ENCODE results near the gene ATP8B3. TPM values are rescaled to one million over a fixed set of nuclear protein-coding genes. Genes with fewer than 3 reads are reported as not detected.

ATP8B3 gene
- total and polyA plus RNA-seq, 10 of the 15 experiments (the other 5 are each of a cell fraction or from before 2014, with no cell fraction given), result 0.13 to 1.7 (median 0.52) TPM

DNA sequence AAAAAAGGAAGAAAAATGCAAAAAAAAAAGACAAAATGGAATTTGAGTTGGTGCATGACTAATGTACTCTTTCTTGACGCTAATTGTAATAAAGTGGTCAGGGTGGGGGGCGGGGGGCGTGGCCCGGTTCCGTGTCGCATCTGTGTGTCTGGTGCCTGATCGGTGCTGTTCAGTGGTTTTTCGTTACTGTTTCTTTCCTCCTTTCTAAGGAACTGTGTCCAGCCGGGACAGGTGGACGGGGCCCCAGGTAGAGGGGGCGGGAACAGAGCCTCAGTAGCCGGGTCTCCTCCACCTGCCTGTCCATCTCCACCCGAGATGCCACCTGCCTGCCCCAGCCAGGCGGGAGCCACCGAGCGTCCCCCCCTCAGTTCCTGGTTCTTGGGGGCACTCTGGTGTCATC, 32.5 kb downstream of the ATP8B3 start (continued):
- TF ChIP-seq, protein P1, sequence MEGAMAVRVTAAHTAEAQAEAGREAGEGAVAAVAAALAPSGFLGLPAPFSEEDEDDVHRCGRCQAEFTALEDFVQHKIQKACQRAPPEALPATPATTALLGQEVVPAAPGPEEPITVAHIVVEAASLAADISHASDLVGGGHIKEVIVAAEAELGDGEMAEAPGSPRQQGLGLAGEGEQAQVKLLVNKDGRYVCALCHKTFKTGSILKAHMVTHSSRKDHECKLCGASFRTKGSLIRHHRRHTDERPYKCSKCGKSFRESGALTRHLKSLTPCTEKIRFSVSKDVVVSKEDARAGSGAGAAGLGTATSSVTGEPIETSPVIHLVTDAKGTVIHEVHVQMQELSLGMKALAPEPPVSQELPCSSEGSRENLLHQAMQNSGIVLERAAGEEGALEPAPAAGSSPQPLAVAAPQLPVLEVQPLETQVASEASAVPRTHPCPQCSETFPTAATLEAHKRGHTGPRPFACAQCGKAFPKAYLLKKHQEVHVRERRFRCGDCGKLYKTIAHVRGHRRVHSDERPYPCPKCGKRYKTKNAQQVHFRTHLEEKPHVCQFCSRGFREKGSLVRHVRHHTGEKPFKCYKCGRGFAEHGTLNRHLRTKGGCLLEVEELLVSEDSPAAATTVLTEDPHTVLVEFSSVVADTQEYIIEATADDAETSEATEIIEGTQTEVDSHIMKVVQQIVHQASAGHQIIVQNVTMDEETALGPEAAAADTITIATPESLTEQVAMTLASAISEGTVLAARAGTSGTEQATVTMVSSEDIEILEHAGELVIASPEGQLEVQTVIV (IDR thresholded peaks at IDR 0.05; ENCODE audit: borderline replicate concordance, partially characterized antibody), result no peak
- TF ChIP-seq, protein P2, sequence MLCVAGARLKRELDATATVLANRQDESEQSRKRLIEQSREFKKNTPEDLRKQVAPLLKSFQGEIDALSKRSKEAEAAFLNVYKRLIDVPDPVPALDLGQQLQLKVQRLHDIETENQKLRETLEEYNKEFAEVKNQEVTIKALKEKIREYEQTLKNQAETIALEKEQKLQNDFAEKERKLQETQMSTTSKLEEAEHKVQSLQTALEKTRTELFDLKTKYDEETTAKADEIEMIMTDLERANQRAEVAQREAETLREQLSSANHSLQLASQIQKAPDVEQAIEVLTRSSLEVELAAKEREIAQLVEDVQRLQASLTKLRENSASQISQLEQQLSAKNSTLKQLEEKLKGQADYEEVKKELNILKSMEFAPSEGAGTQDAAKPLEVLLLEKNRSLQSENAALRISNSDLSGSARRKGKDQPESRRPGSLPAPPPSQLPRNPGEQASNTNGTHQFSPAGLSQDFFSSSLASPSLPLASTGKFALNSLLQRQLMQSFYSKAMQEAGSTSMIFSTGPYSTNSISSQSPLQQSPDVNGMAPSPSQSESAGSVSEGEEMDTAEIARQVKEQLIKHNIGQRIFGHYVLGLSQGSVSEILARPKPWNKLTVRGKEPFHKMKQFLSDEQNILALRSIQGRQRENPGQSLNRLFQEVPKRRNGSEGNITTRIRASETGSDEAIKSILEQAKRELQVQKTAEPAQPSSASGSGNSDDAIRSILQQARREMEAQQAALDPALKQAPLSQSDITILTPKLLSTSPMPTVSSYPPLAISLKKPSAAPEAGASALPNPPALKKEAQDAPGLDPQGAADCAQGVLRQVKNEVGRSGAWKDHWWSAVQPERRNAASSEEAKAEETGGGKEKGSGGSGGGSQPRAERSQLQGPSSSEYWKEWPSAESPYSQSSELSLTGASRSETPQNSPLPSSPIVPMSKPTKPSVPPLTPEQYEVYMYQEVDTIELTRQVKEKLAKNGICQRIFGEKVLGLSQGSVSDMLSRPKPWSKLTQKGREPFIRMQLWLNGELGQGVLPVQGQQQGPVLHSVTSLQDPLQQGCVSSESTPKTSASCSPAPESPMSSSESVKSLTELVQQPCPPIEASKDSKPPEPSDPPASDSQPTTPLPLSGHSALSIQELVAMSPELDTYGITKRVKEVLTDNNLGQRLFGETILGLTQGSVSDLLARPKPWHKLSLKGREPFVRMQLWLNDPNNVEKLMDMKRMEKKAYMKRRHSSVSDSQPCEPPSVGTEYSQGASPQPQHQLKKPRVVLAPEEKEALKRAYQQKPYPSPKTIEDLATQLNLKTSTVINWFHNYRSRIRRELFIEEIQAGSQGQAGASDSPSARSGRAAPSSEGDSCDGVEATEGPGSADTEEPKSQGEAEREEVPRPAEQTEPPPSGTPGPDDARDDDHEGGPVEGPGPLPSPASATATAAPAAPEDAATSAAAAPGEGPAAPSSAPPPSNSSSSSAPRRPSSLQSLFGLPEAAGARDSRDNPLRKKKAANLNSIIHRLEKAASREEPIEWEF (IDR thresholded peaks at IDR 0.05; ENCODE audit: insufficient replicate concordance, low read depth, low read length), result no peak
- TF ChIP-seq, protein P3, sequence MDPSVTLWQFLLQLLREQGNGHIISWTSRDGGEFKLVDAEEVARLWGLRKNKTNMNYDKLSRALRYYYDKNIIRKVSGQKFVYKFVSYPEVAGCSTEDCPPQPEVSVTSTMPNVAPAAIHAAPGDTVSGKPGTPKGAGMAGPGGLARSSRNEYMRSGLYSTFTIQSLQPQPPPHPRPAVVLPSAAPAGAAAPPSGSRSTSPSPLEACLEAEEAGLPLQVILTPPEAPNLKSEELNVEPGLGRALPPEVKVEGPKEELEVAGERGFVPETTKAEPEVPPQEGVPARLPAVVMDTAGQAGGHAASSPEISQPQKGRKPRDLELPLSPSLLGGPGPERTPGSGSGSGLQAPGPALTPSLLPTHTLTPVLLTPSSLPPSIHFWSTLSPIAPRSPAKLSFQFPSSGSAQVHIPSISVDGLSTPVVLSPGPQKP (IDR thresholded peaks at IDR 0.05; ENCODE audit: low read depth, low read length), result no peak
- TF ChIP-seq ATF7 (IDR thresholded peaks at IDR 0.05; ENCODE audit: low read depth) (no peak), GABPA (IDR thresholded peaks at IDR 0.05; ENCODE audit: low read depth) (no peak)
- TF ChIP-seq, protein P4, sequence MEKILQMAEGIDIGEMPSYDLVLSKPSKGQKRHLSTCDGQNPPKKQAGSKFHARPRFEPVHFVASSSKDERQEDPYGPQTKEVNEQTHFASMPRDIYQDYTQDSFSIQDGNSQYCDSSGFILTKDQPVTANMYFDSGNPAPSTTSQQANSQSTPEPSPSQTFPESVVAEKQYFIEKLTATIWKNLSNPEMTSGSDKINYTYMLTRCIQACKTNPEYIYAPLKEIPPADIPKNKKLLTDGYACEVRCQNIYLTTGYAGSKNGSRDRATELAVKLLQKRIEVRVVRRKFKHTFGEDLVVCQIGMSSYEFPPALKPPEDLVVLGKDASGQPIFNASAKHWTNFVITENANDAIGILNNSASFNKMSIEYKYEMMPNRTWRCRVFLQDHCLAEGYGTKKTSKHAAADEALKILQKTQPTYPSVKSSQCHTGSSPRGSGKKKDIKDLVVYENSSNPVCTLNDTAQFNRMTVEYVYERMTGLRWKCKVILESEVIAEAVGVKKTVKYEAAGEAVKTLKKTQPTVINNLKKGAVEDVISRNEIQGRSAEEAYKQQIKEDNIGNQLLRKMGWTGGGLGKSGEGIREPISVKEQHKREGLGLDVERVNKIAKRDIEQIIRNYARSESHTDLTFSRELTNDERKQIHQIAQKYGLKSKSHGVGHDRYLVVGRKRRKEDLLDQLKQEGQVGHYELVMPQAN (conservative IDR thresholded peaks at IDR 0.05), result no peak
- TF ChIP-seq, protein P5, sequence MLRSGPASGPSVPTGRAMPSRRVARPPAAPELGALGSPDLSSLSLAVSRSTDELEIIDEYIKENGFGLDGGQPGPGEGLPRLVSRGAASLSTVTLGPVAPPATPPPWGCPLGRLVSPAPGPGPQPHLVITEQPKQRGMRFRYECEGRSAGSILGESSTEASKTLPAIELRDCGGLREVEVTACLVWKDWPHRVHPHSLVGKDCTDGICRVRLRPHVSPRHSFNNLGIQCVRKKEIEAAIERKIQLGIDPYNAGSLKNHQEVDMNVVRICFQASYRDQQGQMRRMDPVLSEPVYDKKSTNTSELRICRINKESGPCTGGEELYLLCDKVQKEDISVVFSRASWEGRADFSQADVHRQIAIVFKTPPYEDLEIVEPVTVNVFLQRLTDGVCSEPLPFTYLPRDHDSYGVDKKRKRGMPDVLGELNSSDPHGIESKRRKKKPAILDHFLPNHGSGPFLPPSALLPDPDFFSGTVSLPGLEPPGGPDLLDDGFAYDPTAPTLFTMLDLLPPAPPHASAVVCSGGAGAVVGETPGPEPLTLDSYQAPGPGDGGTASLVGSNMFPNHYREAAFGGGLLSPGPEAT (IDR thresholded peaks at IDR 0.05; ENCODE audit: low read depth), result no peak

All from GM12878 (cell line).